Myometrial cell (primary cell): Measurements from ENCODE around the gene HTR5A. TPM values are rescaled to one million over a fixed set of nuclear protein-coding genes. Genes with fewer than 3 reads are reported as not detected.

ENCODE experiments used
- total RNA-seq: library from RNA; depleted of rRNA; stranded (reverse); fragments of >200 nt; gene quantifications from 2 replicates; pipeline ENCODE4 v1.2.3, GENCODE V29; 2015

Gene HTR5A
- not detected in 2 replicates for total RNA-seq

DNA sequence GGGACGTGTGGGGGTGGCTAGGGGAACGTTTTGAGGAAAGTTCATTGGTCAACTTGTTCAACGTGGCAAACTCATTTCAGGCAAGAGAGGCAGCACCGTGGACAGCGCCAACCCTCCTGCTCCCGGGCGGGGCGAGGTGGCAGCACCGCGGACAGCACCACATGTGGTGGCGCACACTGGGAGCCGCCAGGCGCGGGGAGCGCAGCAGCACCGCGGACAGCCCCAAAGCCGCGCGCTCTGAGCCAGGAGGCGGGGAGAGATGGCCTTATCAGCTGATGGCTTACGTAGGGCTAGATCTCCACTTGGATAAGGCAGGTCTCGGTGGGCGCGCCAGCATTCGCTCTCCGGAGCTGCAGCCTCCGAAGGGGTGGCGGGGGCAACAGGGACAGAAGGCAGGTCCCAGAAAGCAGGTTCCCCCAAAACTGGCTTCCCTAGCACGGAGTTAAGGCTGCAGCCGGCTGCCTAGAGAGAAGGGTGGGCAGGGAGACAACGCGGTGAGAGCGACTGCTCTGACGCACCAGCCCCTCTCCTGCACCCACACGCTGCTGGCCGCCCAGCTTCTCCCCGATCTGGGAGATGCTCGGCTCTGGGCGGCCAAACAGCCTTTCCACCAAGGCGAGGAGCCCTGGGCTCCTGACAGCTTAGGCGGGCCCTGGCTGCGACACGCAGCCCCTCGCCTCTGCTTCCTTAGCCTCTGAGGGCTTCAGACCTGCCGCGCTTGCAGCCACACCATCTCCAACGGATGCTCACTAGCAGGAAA lies at the start of gene HTR5A:
Gene HTR5A, plus strand, starts transcription at position 333 of the 760 bp plus-strand sequence. CDS start 576 bp downstream, outside the sequence.

Other genes starting within 250 kb of the HTR5A start
- gene PAXIP1, start 67.2 kb upstream of the HTR5A start, total RNA-seq: 4.4 and 5.8 TPM in 2 replicates
- gene INSIG1, start 227.6 kb downstream of the HTR5A start, total RNA-seq: 694 and 756 TPM in 2 replicates